Neural progenitor cell (in vitro differentiated cells): ENCODE data around the gene DDX31. TPM values are rescaled to one million over a fixed set of nuclear protein-coding genes. Genes with fewer than 3 reads are reported as not detected.
A peak's percentile ranks its signal among the peaks of the same experiment; 100 is the strongest.

Source experiments
- DNase-seq: peaks from one replicate; pipeline ENCODE4 v3.0.0-alpha.2; 2016; ENCODE audit warnings: low spot score
- H2AFZ ChIP-seq: fragments of 200-600 bp; sonication (generic); replicated peaks from 2 replicates; pipeline ENCODE4 v1.6.1; 2016; ENCODE audit warnings: antibody characterized with exemption
- H3F3A ChIP-seq: fragments of 200-600 bp; sonication (generic); 2 replicates; pipeline ENCODE4 v1.6.1; 2016; ENCODE audit warnings: antibody characterized with exemption, low read depth
- H3K27ac ChIP-seq: fragments of 200-600 bp; sonication (generic); 2 replicates; pipeline ENCODE4 v1.5.1; 2016; ENCODE audit warnings: mild to moderate bottlenecking
- H3K27me3 ChIP-seq: fragments of 200-600 bp; sonication (generic); 2 replicates; pipeline ENCODE4 v1.6.1; 2016; ENCODE audit warnings: mild to moderate bottlenecking, moderate library complexity
- H3K36me3 ChIP-seq: fragments of 200-600 bp; sonication (generic); 2 replicates; pipeline ENCODE4 v1.5.1; 2016
- H3K4me1 ChIP-seq: fragments of 200-600 bp; sonication (generic); 2 replicates; pipeline ENCODE4 v1.6.1; 2016; ENCODE audit warnings: mixed run types
- H3K4me2 ChIP-seq: fragments of 200-600 bp; sonication (generic); 2 replicates; pipeline ENCODE4 v1.6.1; 2016
- H3K4me3 ChIP-seq: fragments of 200-600 bp; sonication (generic); 2 replicates; pipeline ENCODE4 v1.5.1; 2016
- H3K79me2 ChIP-seq: fragments of 200-600 bp; sonication (generic); 2 replicates; pipeline ENCODE4 v1.6.1; 2016; ENCODE audit warnings: low read depth
- H3K9ac ChIP-seq: fragments of 200-600 bp; sonication (generic); 2 replicates; pipeline ENCODE4 v1.6.1; 2016
- H3K9me3 ChIP-seq: fragments of 200-600 bp; sonication (generic); 2 replicates; pipeline ENCODE4 v1.5.1; 2016; ENCODE audit warnings: low read depth
- H4K20me1 ChIP-seq: fragments of 200-600 bp; sonication (generic); 2 replicates; pipeline ENCODE4 v1.6.1; 2016; ENCODE audit warnings: low read depth
- H3K27ac Mint-ChIP-seq: 3 replicates; pipeline ENCODE4 v1.8.0; 2021; ENCODE audit warnings: mixed read lengths
- H3K27me3 Mint-ChIP-seq: 2 replicates; pipeline ENCODE4 v1.8.0; 2022; ENCODE audit warnings: low read depth, mild to moderate bottlenecking, inconsistent platforms, moderate library complexity, mixed read lengths; ENCODE audit not compliant: insufficient read depth
- H3K36me3 Mint-ChIP-seq: 3 replicates; pipeline ENCODE4 v1.8.0; 2021; ENCODE audit warnings: mixed read lengths
- H3K4me1 Mint-ChIP-seq: 3 replicates; pipeline ENCODE4 v1.8.0; 2021; ENCODE audit warnings: mixed read lengths
- H3K4me3 Mint-ChIP-seq: 3 replicates; pipeline ENCODE4 v1.8.0; 2021; ENCODE audit warnings: mild to moderate bottlenecking, moderate library complexity, mixed read lengths
- H3K9me3 Mint-ChIP-seq: 3 replicates; pipeline ENCODE4 v1.8.0; 2020; ENCODE audit warnings: mixed read lengths
- EZH2 ChIP-seq: fragments of 200-600 bp; sonication (generic); IDR thresholded peaks from 2 replicates; pipeline ENCODE4 v1.6.1; 2017; ENCODE audit warnings: antibody characterized with exemption, mild to moderate bottlenecking, moderate library complexity
- EZH2phosphoT487 ChIP-seq: fragments of 200-600 bp; sonication (generic); IDR thresholded peaks from 2 replicates; pipeline ENCODE4 v1.6.1; 2017; ENCODE audit warnings: antibody characterized with exemption
- total RNA-seq: library from RNA; depleted of rRNA; stranded (reverse); fragments of >200 nt; gene quantifications from 2 replicates; pipeline ENCODE4 v1.2.3, GENCODE V29; 2015; ENCODE audit warnings: low replicate concordance
- TF ChIP-seq, protein P1 (sequence below): fragments of 200-600 bp; sonication (generic); IDR thresholded peaks from 2 replicates; pipeline ENCODE4 v1.5.1; 2017; ENCODE audit warnings: antibody characterized with exemption, mild to moderate bottlenecking

The DDX31 gene
- total RNA-seq, 1 donor from 2014 or later, result 25.7 TPM

DNA sequence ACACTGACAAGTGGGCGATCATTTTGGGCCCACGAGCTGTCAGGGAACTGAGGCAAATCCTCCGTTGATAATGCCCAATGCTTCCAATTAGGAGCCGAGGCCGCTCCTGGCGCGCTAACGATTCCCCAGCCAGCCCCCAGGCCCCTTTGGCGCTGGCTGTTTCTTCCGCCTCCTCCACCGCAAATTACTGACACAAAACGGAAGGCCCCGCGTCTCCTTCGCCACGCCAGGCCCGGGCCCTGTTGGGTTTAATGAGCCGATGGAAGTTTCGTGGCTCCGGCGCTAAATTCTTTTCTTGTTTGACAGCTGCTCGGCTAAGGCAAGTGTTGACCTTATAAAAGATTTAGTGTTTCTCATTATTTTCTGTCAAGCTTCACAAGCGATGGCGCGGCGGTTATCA is 113.1 kb downstream of the DDX31 start:
- H3K27me3 ChIP-seq, result no peaks in the 10 kb centered on the region
- H3K27ac ChIP-seq, result peak overlapping the region; percentile 73
- peaks cover 50% of the 10 kb centered on the region for H3K4me1 ChIP-seq
- H3K9me3 ChIP-seq, result no peaks in the 10 kb centered on the region
- DNase-seq, result peak; percentile 74
- peak overlapping the region; percentile 73 for H3K4me2 ChIP-seq
- peaks cover 49% of the 10 kb centered on the region for H3K4me1 Mint-ChIP-seq
- no peaks in the 10 kb centered on the region for H3K9me3 Mint-ChIP-seq
- no peaks in the 10 kb centered on the region for H3K36me3 ChIP-seq
- TF ChIP-seq EZH2phosphoT487 (no peak), EZH2 (no peak)
- TF ChIP-seq, protein P1, sequence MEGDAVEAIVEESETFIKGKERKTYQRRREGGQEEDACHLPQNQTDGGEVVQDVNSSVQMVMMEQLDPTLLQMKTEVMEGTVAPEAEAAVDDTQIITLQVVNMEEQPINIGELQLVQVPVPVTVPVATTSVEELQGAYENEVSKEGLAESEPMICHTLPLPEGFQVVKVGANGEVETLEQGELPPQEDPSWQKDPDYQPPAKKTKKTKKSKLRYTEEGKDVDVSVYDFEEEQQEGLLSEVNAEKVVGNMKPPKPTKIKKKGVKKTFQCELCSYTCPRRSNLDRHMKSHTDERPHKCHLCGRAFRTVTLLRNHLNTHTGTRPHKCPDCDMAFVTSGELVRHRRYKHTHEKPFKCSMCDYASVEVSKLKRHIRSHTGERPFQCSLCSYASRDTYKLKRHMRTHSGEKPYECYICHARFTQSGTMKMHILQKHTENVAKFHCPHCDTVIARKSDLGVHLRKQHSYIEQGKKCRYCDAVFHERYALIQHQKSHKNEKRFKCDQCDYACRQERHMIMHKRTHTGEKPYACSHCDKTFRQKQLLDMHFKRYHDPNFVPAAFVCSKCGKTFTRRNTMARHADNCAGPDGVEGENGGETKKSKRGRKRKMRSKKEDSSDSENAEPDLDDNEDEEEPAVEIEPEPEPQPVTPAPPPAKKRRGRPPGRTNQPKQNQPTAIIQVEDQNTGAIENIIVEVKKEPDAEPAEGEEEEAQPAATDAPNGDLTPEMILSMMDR, result no peak
- H4K20me1 ChIP-seq, result no peaks in the 10 kb centered on the region
- H3K27ac Mint-ChIP-seq, result no peak overlapping the region
- H3K36me3 Mint-ChIP-seq, result peaks cover 1% of the 10 kb centered on the region
- H3K79me2 ChIP-seq, result no peaks in the 10 kb centered on the region
- no peak overlapping the region for H2AFZ ChIP-seq
- H3K9ac ChIP-seq, result no peak overlapping the region
- H3K27me3 Mint-ChIP-seq, result peaks cover 9% of the 10 kb centered on the region
- peak overlapping the region; percentile 24 for H3K4me3 ChIP-seq
- H3F3A ChIP-seq, result peaks cover 38% of the 10 kb centered on the region
- no peak overlapping the region for H3K4me3 Mint-ChIP-seq

DNA sequence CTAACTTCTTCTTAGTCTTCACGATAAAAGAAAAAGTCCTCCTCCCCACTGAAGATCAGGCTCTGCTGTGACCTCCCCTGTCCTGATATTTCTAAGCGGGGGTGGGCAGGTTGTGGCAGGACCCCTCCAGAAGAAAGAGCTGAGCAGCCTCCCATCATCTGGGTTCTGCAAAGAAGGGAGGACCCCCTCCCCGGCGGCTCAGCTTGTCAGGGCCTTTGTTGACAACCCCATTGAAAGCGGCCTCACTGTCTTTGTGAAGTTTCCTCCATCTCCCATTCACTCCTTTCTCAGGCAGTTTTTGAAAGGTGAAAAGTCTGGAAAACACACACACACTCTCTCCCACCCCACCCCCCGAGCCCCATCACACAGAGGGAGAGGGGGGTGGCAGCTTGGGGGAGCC is 113.5 kb downstream of the DDX31 start:
- H3K4me1 Mint-ChIP-seq, result peaks cover 44% of the 10 kb centered on the region
- Histone ChIP-seq H3K36me3 (no peaks in the 10 kb centered on the region), H3K9ac (no peak overlapping the region), H4K20me1 (no peaks in the 10 kb centered on the region), H3K4me1 (peaks cover 47% of the 10 kb centered on the region), H2AFZ (peak overlapping the region; percentile 45), H3K9me3 (no peaks in the 10 kb centered on the region), H3K4me2 (peak overlapping the region; percentile 73), H3K79me2 (no peaks in the 10 kb centered on the region), H3K4me3 (peak overlapping the region; percentile 24), H3F3A (peaks cover 38% of the 10 kb centered on the region), H3K27me3 (no peaks in the 10 kb centered on the region), H3K27ac (peak overlapping the region; percentile 73)
- peak; percentile 72 for DNase-seq
- H3K4me3 Mint-ChIP-seq, result no peak overlapping the region
- peaks cover 1% of the 10 kb centered on the region for H3K36me3 Mint-ChIP-seq
- no peaks in the 10 kb centered on the region for H3K9me3 Mint-ChIP-seq
- peaks cover 9% of the 10 kb centered on the region for H3K27me3 Mint-ChIP-seq
- H3K27ac Mint-ChIP-seq, result no peak overlapping the region
- no peak for TF ChIP-seq EZH2
- TF ChIP-seq EZH2phosphoT487, result no peak
- TF ChIP-seq, protein P1, result no peak

DNA sequence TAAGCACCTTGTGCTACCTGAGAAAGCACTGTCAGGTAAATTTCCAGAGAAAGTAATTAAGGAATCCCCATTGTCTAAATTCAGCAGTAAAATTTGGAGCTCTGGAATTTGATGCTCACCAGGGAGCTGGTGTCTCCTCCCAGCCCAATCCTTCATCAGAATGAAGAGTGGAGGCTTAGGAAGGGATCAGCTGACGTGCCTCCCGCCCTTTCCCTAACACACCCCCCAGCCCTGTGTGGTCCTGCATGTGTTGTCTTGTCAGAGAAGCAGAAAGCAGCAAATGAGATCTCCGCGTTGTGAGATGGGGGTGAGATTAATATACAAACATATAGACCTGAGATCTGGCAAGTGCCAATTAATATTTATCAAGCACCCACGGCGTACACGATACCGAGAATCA is 114.3 kb downstream of the DDX31 start:
- peaks cover 35% of the 10 kb centered on the region for H3F3A ChIP-seq
- peak overlapping the region; percentile 73 for H3K27ac ChIP-seq
- no peaks in the 10 kb centered on the region for H4K20me1 ChIP-seq
- H3K36me3 ChIP-seq, result no peaks in the 10 kb centered on the region
- H3K27ac Mint-ChIP-seq, result no peak overlapping the region
- TF ChIP-seq, protein P1, result no peak
- TF ChIP-seq EZH2phosphoT487 (no peak), EZH2 (no peak)
- peaks cover 6% of the 10 kb centered on the region for H3K27me3 Mint-ChIP-seq
- no peaks in the 10 kb centered on the region for H3K9me3 Mint-ChIP-seq
- no peaks in the 10 kb centered on the region for H3K9me3 ChIP-seq
- H3K27me3 ChIP-seq, result no peaks in the 10 kb centered on the region
- H2AFZ ChIP-seq, result no peak overlapping the region
- no peaks in the 10 kb centered on the region for H3K79me2 ChIP-seq
- peaks cover 1% of the 10 kb centered on the region for H3K36me3 Mint-ChIP-seq
- H3K4me3 ChIP-seq, result peak overlapping the region; percentile 24
- no peak overlapping the region for H3K9ac ChIP-seq
- H3K4me3 Mint-ChIP-seq, result no peak overlapping the region
- peak; percentile 66 for DNase-seq
- peaks cover 40% of the 10 kb centered on the region for H3K4me1 ChIP-seq
- peak overlapping the region; percentile 73 for H3K4me2 ChIP-seq
- H3K4me1 Mint-ChIP-seq, result peaks cover 39% of the 10 kb centered on the region

DNA sequence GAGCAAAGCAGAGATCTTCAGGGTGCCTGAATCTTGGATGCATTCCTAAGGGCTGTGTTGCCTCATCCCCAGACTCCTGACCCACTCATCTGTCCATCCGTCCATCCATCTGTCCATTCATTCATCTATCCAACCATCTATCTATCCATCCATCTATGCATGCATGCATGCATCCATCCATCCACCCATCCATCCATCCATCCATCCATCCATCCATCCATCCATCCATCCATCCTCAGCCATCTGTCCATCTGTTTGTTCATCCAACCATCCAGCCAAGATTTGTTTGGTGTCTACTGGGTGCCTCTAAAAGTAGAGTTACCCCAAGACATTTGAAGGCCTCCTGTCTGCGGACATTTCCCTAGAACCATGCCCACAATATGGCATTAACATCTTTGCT is 115.0 kb downstream of the DDX31 start:
- no peaks in the 10 kb centered on the region for H3K36me3 ChIP-seq
- no peaks in the 10 kb centered on the region for H4K20me1 ChIP-seq
- no peaks in the 10 kb centered on the region for H3K27me3 ChIP-seq
- no peaks in the 10 kb centered on the region for H3K79me2 ChIP-seq
- peaks cover 6% of the 10 kb centered on the region for H3K27me3 Mint-ChIP-seq
- no peak overlapping the region for H2AFZ ChIP-seq
- TF ChIP-seq EZH2phosphoT487 (no peak), EZH2 (no peak)
- H3K9me3 ChIP-seq, result no peaks in the 10 kb centered on the region
- peaks cover 36% of the 10 kb centered on the region for H3K4me1 Mint-ChIP-seq
- DNase-seq, result no peak
- H3K4me2 ChIP-seq, result no peak overlapping the region
- H3K4me3 Mint-ChIP-seq, result no peak overlapping the region
- H3K27ac Mint-ChIP-seq, result no peak overlapping the region
- H3K9me3 Mint-ChIP-seq, result no peaks in the 10 kb centered on the region
- H3F3A ChIP-seq, result peaks cover 35% of the 10 kb centered on the region
- peaks cover 41% of the 10 kb centered on the region for H3K4me1 ChIP-seq
- H3K4me3 ChIP-seq, result no peak overlapping the region
- H3K27ac ChIP-seq, result no peak overlapping the region
- H3K9ac ChIP-seq, result no peak overlapping the region
- peaks cover 1% of the 10 kb centered on the region for H3K36me3 Mint-ChIP-seq
